H1 (cell line): Measurements from ENCODE around the gene CACNA1E. TPM values are rescaled to one million over a fixed set of nuclear protein-coding genes. Genes with fewer than 3 reads are reported as not detected.

Experiments used
- CTCF ChIA-PET: fragments of 300-600 bp; sonication (Branson Sonifier 250); formaldehyde crosslinking; loops from one replicate; lab custom pipeline; 2021; ENCODE audit not compliant: partially characterized antibody; lab: Charles Lee
- POLR2A ChIA-PET: fragments of 300-600 bp; sonication (Branson Sonifier 250); formaldehyde crosslinking; loops from one replicate; lab custom pipeline; 2021; ENCODE audit warnings: inconsistent platforms; ENCODE audit not compliant: partially characterized antibody; lab: Charles Lee
- DNase-seq, 2 experiments: peaks; one replicate each; pipeline versions ENCODE4 v3.0.0 to v3.0.0-alpha.2; 2010 to 2022; ENCODE audit warnings: low spot score in 2 of 2, low read depth in 1 of 2, mixed read lengths in 1 of 2
- FAIRE-seq: peaks from 2 replicates; lab custom pipeline; 2011; peaks lifted over from hg19 to GRCh38; lab: Jason Lieb, UNC
- H2AFZ ChIP-seq: 2 replicates; pipeline ENCODE4 v1.8.1; 2012; ENCODE audit warnings: low read length, inconsistent platforms
- H2AK5ac ChIP-seq: 2 replicates; pipeline ENCODE4 v1.6.1; 2013; ENCODE audit warnings: low read depth, low read length
- H2BK120ac ChIP-seq: replicated peaks from 2 replicates; pipeline ENCODE3; 2013; ENCODE audit warnings: low read depth, low read length, inconsistent platforms
- H2BK12ac ChIP-seq: 2 replicates; pipeline ENCODE4 v1.6.1; 2013; ENCODE audit warnings: low read depth, low read length
- H2BK15ac ChIP-seq: 2 replicates; pipeline ENCODE4 v1.6.1; 2013; ENCODE audit warnings: low read length
- H2BK20ac ChIP-seq: 2 replicates; pipeline ENCODE4 v1.6.1; 2013; ENCODE audit warnings: low read length
- H2BK5ac ChIP-seq: 2 replicates; pipeline ENCODE4 v1.6.1; 2013; ENCODE audit warnings: low read depth, low read length
- H3K14ac ChIP-seq: 2 replicates; pipeline ENCODE4 v1.6.1; 2013; ENCODE audit warnings: inconsistent platforms; ENCODE audit not compliant: insufficient read length
- H3K18ac ChIP-seq: 2 replicates; pipeline ENCODE4 v1.6.1; 2013; ENCODE audit warnings: low read length; ENCODE audit errors: extremely low read depth
- H3K23ac ChIP-seq: 2 replicates; pipeline ENCODE4 v1.6.1; 2013; ENCODE audit warnings: inconsistent platforms; ENCODE audit not compliant: insufficient read length
- H3K23me2 ChIP-seq: 2 replicates; pipeline ENCODE4 v1.6.1; 2013; ENCODE audit warnings: low read depth, low read length
- H3K27ac ChIP-seq: 2 replicates; pipeline ENCODE4 v1.6.1; 2011; ENCODE audit warnings: low read depth, low read length, inconsistent platforms
- H3K27me3 ChIP-seq, 4 experiments: replicated peaks in 1 of 4; 1 replicate in 1 of 4; 2 replicates in 3 of 4; pipeline versions ENCODE4 v1.6.1 to v1.8.1; 2011 to 2013; ENCODE audit warnings: low read length in 3 of 4, mild to moderate bottlenecking in 3 of 4, inconsistent platforms in 2 of 4, mixed read lengths in 2 of 4, moderate library complexity in 1 of 4; ENCODE audit not compliant: control insufficient read depth in 3 of 4, insufficient read depth in 3 of 4; ENCODE audit errors: extremely low read depth in 1 of 4
- H3K36me3 ChIP-seq, 4 experiments: 2 replicates each; pipeline versions ENCODE4 v1.6.1 to v1.8.1; 2011 to 2013; ENCODE audit warnings: mild to moderate bottlenecking in 4 of 4, low read length in 3 of 4, moderate library complexity in 2 of 4, control low read depth in 1 of 4, inconsistent platforms in 1 of 4; ENCODE audit not compliant: insufficient read depth in 4 of 4, control insufficient read depth in 2 of 4
- H3K4ac ChIP-seq: replicated peaks from 2 replicates; pipeline ENCODE3; 2013; ENCODE audit warnings: low read length, low read depth, mixed read lengths, inconsistent platforms; ENCODE audit not compliant: insufficient read length
- H3K4me1 ChIP-seq, 4 experiments: replicated peaks in 1 of 4; 1 replicate in 1 of 4; 2 replicates in 3 of 4; pipeline versions ENCODE4 v1.6.1 to v1.8.1; 2011 to 2013; ENCODE audit warnings: low read length in 3 of 4, inconsistent platforms in 2 of 4, mixed read lengths in 1 of 4; ENCODE audit not compliant: insufficient read depth in 4 of 4, control insufficient read depth in 3 of 4
- H3K4me2 ChIP-seq, 2 experiments: 2 replicates each; pipeline versions ENCODE4 v1.6.1 to v1.8.1; 2011 to 2013; ENCODE audit warnings: low read depth in 2 of 2, low read length in 2 of 2, control low read depth in 1 of 2, inconsistent platforms in 1 of 2, mild to moderate bottlenecking in 1 of 2; ENCODE audit not compliant: insufficient read depth in 1 of 2
- H3K4me3 ChIP-seq, 4 experiments: fragments of 200-600, 300-600 bp in 1 of 4; sonication (generic), shearing (Covaris generic), sonication (Bioruptor Twin) in 1 of 4; 2 replicates each; pipeline versions ENCODE4 v1.5.1 to v1.8.1; 2011 to 2016; ENCODE audit warnings: low read length in 4 of 4, low read depth in 3 of 4, control low read depth in 2 of 4, inconsistent platforms in 2 of 4, mild to moderate bottlenecking in 2 of 4, mixed read lengths in 1 of 4, moderate library complexity in 1 of 4; ENCODE audit not compliant: insufficient read depth in 2 of 4; ENCODE audit errors: extremely low read depth in 1 of 4
- H3K56ac ChIP-seq: replicated peaks from 2 replicates; pipeline ENCODE3; 2013; ENCODE audit warnings: low read depth, mild to moderate bottlenecking, mixed read lengths, low read length, inconsistent platforms; ENCODE audit not compliant: insufficient read length
- H3K79me1 ChIP-seq: 2 replicates; pipeline ENCODE4 v1.6.1; 2013; ENCODE audit warnings: low read depth, low read length, control low read depth
- H3K79me2 ChIP-seq, 2 experiments: 2 replicates each; pipeline versions ENCODE4 v1.6.1 to v1.8.1; 2012 to 2013; ENCODE audit warnings: low read length in 2 of 2, mild to moderate bottlenecking in 2 of 2, inconsistent platforms in 1 of 2; ENCODE audit not compliant: insufficient read depth in 2 of 2, control insufficient read depth in 1 of 2
- H3K9ac ChIP-seq, 4 experiments: replicated peaks in 1 of 4; 1 replicate in 1 of 4; 2 replicates in 3 of 4; pipeline versions ENCODE4 v1.6.1 to v1.8.1; 2011 to 2013; ENCODE audit warnings: low read depth in 3 of 4, low read length in 3 of 4, control low read depth in 2 of 4, mild to moderate bottlenecking in 2 of 4, moderate library complexity in 2 of 4, inconsistent platforms in 1 of 4; ENCODE audit errors: extremely low read depth in 1 of 4
- H3K9me3 ChIP-seq, 2 experiments: 2 replicates each; pipeline versions ENCODE4 v1.6.1 to v1.8.1; 2012 to 2013; ENCODE audit warnings: mild to moderate bottlenecking in 2 of 2, moderate library complexity in 2 of 2, control low read depth in 1 of 2, inconsistent platforms in 1 of 2, low read depth in 1 of 2, low read length in 1 of 2, mixed read lengths in 1 of 2; ENCODE audit not compliant: insufficient read depth in 2 of 2
- H4K20me1 ChIP-seq, 2 experiments: replicated peaks in 1 of 2; 2 replicates each; pipeline versions ENCODE3 to v1.8.1; 2011 to 2013; ENCODE audit warnings: inconsistent platforms in 2 of 2, low read length in 2 of 2, mild to moderate bottlenecking in 1 of 2; ENCODE audit not compliant: insufficient read depth in 2 of 2, control insufficient read depth in 1 of 2
- H4K5ac ChIP-seq: 2 replicates; pipeline ENCODE4 v1.6.1; 2013; ENCODE audit warnings: low read length, low read depth, mixed read lengths, inconsistent platforms; ENCODE audit not compliant: insufficient read length
- H4K8ac ChIP-seq: 2 replicates; pipeline ENCODE4 v1.8.0; 2013; ENCODE audit warnings: mild to moderate bottlenecking, moderate library complexity, low read length, inconsistent platforms; ENCODE audit not compliant: insufficient read depth; ENCODE audit errors: extremely low read depth
- H4K91ac ChIP-seq: replicated peaks from 2 replicates; pipeline ENCODE3; 2013; ENCODE audit warnings: low read length, mixed read lengths, inconsistent platforms; ENCODE audit not compliant: insufficient read length
- BRCA1 ChIP-seq: IDR thresholded peaks from 2 replicates; pipeline ENCODE4 v1.6.1; 2012; ENCODE audit warnings: low read depth, low read length, improper control_type of control experiment
- CEBPB ChIP-seq: IDR thresholded peaks from 2 replicates; pipeline ENCODE4 v1.6.1; 2012; ENCODE audit warnings: low read depth, low read length
- CHD1 ChIP-seq: IDR thresholded peaks from 2 replicates; pipeline ENCODE4 v1.6.1; 2012; ENCODE audit warnings: low read depth, low read length, improper control_type of control experiment
- CREB1 ChIP-seq: IDR thresholded peaks from 2 replicates; pipeline ENCODE4 v1.6.1; 2012; ENCODE audit warnings: inconsistent platforms
- EGR1 ChIP-seq: IDR thresholded peaks from 2 replicates; pipeline ENCODE4 v1.6.1; 2011; ENCODE audit warnings: low read depth, low read length, borderline replicate concordance
- GTF2F1 ChIP-seq: IDR thresholded peaks from 2 replicates; pipeline ENCODE4 v1.6.1; 2012; ENCODE audit warnings: low read depth, low read length, improper control_type of control experiment, borderline replicate concordance
- JUND ChIP-seq: IDR thresholded peaks from 2 replicates; pipeline ENCODE4 v1.6.1; 2011; ENCODE audit warnings: mild to moderate bottlenecking, improper control_type of control experiment, low read length
- KDM5A ChIP-seq: fragments of 200-600 bp; IDR thresholded peaks from 2 replicates; pipeline ENCODE4 v1.7.1; 2012; ENCODE audit warnings: mild to moderate bottlenecking, low read length, inconsistent platforms, mixed read lengths
- MAFK ChIP-seq: IDR thresholded peaks from 2 replicates; pipeline ENCODE4 v1.6.1; 2012; ENCODE audit warnings: low read depth, mild to moderate bottlenecking, improper control_type of control experiment, low read length
- NANOG ChIP-seq: IDR thresholded peaks from 2 replicates; pipeline ENCODE4 v1.6.1; 2011; ENCODE audit warnings: low read length, low read depth, mild to moderate bottlenecking, inconsistent platforms; ENCODE audit not compliant: insufficient read depth, poor library complexity, severe bottlenecking
- NRF1 ChIP-seq: IDR thresholded peaks from 2 replicates; pipeline ENCODE4 v1.6.1; 2011; ENCODE audit warnings: mild to moderate bottlenecking, low read depth, low read length, improper control_type of control experiment
- POLR2AphosphoS5 ChIP-seq: IDR thresholded peaks from 2 replicates; pipeline ENCODE4 v1.6.1; 2011; ENCODE audit warnings: low read depth, low read length
- POU5F1 ChIP-seq: IDR thresholded peaks from 2 replicates; pipeline ENCODE4 v1.6.1; 2011; ENCODE audit warnings: low read depth, mild to moderate bottlenecking, low read length, moderate library complexity
- SIX5 ChIP-seq: IDR thresholded peaks from 2 replicates; pipeline ENCODE4 v1.6.1; 2011; ENCODE audit warnings: mild to moderate bottlenecking, low read depth, low read length
- SUZ12 ChIP-seq: fragments of 200-600 bp; sonication (generic); IDR thresholded peaks from 2 replicates; pipeline ENCODE4 v1.6.1; 2012; ENCODE audit warnings: mild to moderate bottlenecking, inconsistent platforms, low read length, moderate library complexity, mixed read lengths
- TCF12 ChIP-seq: IDR thresholded peaks from 2 replicates; pipeline ENCODE4 v1.6.1; 2011; ENCODE audit warnings: low read depth, mild to moderate bottlenecking, low read length
- YY1 ChIP-seq: IDR thresholded peaks from 2 replicates; pipeline ENCODE4 v1.6.1; 2011; ENCODE audit warnings: low read depth, mild to moderate bottlenecking, low read length
- WGBS, 2 experiments: shearing (Covaris generic) in 1 of 2; methylation state at CpG; one replicate each; pipeline versions ENCODE4 v1.1.6 to v1.1.7; 2013 to 2015; ENCODE audit warnings: low lambda C conversion rate in 2 of 2, mixed read lengths in 2 of 2, inconsistent platforms in 1 of 2, low coverage in 1 of 2, missing lambda C conversion rate in 1 of 2; ENCODE audit not compliant: insufficient replicate concordance in 2 of 2, insufficient coverage in 1 of 2, insufficient read length in 1 of 2; ENCODE audit errors: extremely low coverage in 1 of 2, missing lambda C conversion rate in 1 of 2; 5-methylcytosine and 5-hydroxymethylcytosine counted together
- polyA plus RNA-seq, 7 experiments: library from polyadenylated mRNA; depleted of rRNA in 3 of 7; stranded (reverse) in 5 of 7; unstranded in 2 of 7; fragments of >200 nt in 5 of 7; fragments of 200-250 nt in 2 of 7; gene quantifications; 1 replicate in 5 of 7; 2 replicates in 1 of 7; 4 replicates in 1 of 7; pipeline versions ENCODE4 v1.2.1 to v1.2.3, GENCODE V29; 2011 to 2013; ENCODE audit warnings: missing spikeins in 2 of 7, mixed read lengths in 2 of 7
- total RNA-seq: library from RNA; stranded (reverse); fragmentation: NEBNext Ultra II Directional; extraction: Animal tissue kit (Norgen Biotek cat#: 25700); gene quantifications from 2 replicates; pipeline ENCODE4 v1.2.1, GENCODE V29; 2021

The CACNA1E gene
- total and polyA plus RNA-seq, 2 of the 8 experiments (the other 6 are each of a cell fraction or from before 2014, with no cell fraction given) = 0.98 to 1.3 TPM

DNA sequence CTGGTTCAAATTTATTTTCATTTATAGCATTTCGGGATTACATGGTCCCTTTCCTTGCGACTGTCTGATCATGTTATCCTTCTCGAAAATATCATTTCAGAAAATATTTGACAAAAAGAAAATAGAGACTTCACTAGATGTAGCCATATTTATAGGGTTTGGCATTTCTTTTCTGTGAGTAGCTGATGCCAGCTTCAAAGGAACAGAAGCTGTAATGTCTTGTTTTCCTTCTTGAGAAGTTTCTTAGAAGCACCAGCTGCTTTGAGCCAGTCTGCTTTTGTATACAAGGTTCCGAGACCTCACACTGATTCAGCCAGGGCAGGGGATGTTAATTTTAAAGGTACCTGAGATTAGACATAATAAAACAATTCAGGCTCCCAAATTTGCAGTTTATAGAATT lies 329.9 kb downstream of the CACNA1E start:
- Histone ChIP-seq H3K9me3 (no peaks in the 10 kb centered on the region), H3K27ac (no peak overlapping the region), H2AFZ (no peak overlapping the region), H3K27me3 (no peaks in the 10 kb centered on the region), H3K56ac (no peak overlapping the region), H2BK5ac (no peak overlapping the region), H2AK5ac (no peak overlapping the region), H2BK20ac (no peak overlapping the region), H3K79me1 (no peaks in the 10 kb centered on the region), H3K23me2 (no peaks in the 10 kb centered on the region), H3K9ac (no peak overlapping the region), H2BK15ac (no peak overlapping the region), H4K8ac (no peak overlapping the region), H4K5ac (no peak overlapping the region), H3K14ac (no peak overlapping the region), H3K4me3 (no peak overlapping the region), H3K4ac (no peak overlapping the region), H3K36me3 (no peaks in the 10 kb centered on the region), H3K4me1 (no peaks in the 10 kb centered on the region), H2BK12ac (no peak overlapping the region), H2BK120ac (no peak overlapping the region), H4K91ac (no peak overlapping the region), H3K79me2 (no peaks in the 10 kb centered on the region), H3K4me2 (no peak overlapping the region), H3K23ac (no peak overlapping the region), H4K20me1 (no peaks in the 10 kb centered on the region), H3K18ac (no peak overlapping the region)
- POLR2A ChIA-PET = no interaction called here
- FAIRE-seq (no peak), DNase-seq (no peak)
- 80% methylated on average over 4 of the region's 4 CpGs; no CpG with 5 or more reads in 1 of the 2 experiments for WGBS, 2 experiments
- CTCF ChIA-PET = no interaction called here
- TF ChIP-seq EGR1 (no peak), NANOG (no peak), CHD1 (no peak), SUZ12 (no peak), MAFK (no peak), TCF12 (no peak), SIX5 (no peak), POLR2AphosphoS5 (no peak), JUND (no peak), BRCA1 (no peak), YY1 (no peak), GTF2F1 (no peak), CEBPB (no peak), NRF1 (no peak), KDM5A (no peak), CREB1 (no peak), POU5F1 (no peak)
